ENCODE measurements around the gene ANXA9. TPM values are rescaled to one million over a fixed set of nuclear protein-coding genes. Genes with fewer than 3 reads are reported as not detected.

Gene ANXA9
- polyA plus RNA-seq, 1 donor (not counting 4 experiments of a cell fraction or from before 2014, with no cell fraction given): 0.76 TPM

- peaks cover 26% of the 10 kb centered on the region for H3K4me1 ChIP-seq (ENCODE audit: control insufficient read depth, extremely low read depth, insufficient read depth, low read length)
- peaks cover 0 to 4% of the 10 kb centered on the region in 2 experiments for H3K36me3 ChIP-seq (ENCODE audit: control insufficient read depth in 2 of 2, extremely low read depth in 1 of 2, insufficient read depth in 2 of 2, low read length in 2 of 2)
- H3K4me3 ChIP-seq (ENCODE audit: control insufficient read depth in 2 of 3, extremely low read depth in 1 of 3, insufficient read depth in 2 of 3, low read depth in 1 of 3, low read length in 3 of 3): no peak overlapping the region
- H4K20me1 ChIP-seq (ENCODE audit: control insufficient read depth, extremely low read depth, insufficient read depth, low read length): no peaks in the 10 kb centered on the region
- H3K27ac ChIP-seq (ENCODE audit: control insufficient read depth, insufficient read depth, low read length): no peak overlapping the region
- no peak for TF ChIP-seq EZH2 (IDR thresholded peaks at IDR 0.05; ENCODE audit: low read length)
- TF ChIP-seq CTCF (optimal IDR thresholded peaks at IDR 0.05 in 1 of 3, IDR thresholded peaks at IDR 0.05 in 1 of 3, conservative IDR thresholded peaks at IDR 0.05 in 1 of 3; ENCODE audit: extremely low read depth in 1 of 3, insufficient read depth in 2 of 3, low read length in 3 of 3): no peak
- H2AFZ ChIP-seq (ENCODE audit: control insufficient read depth, low read length): no peak overlapping the region
- dilution Hi-C loops (cut with MboI; ENCODE audit: extremely low pct_ligation_motif_present, low sequenced_read_pairs): no loop called here
- no peaks in the 10 kb centered on the region for H3K79me2 ChIP-seq (ENCODE audit: control insufficient read depth, insufficient read depth, low read length)
- H3K9me1 ChIP-seq (ENCODE audit: control insufficient read depth, extremely low read depth, insufficient read depth, low read length): peaks cover 2% of the 10 kb centered on the region
- no peaks in the 10 kb centered on the region for H3K27me3 ChIP-seq (ENCODE audit: control insufficient read depth, extremely low read depth, insufficient read depth, low read length)
- no peaks in the 10 kb centered on the region for H3K9me3 ChIP-seq (ENCODE audit: control insufficient read depth, low read depth, low read length)
- DNase-seq (ENCODE audit: low read depth, low spot score) (no peak), FAIRE-seq (no peak)
- H3K4me2 ChIP-seq (ENCODE audit: control insufficient read depth, extremely low read depth, insufficient read depth, low read depth, low read length): no peak overlapping the region
- H3K9ac ChIP-seq (ENCODE audit: control insufficient read depth, extremely low read depth, insufficient read depth, low read length): no peak overlapping the region
Observed at GRCh38 chr1:151011154-151011850, 29.2 kb downstream of the ANXA9 start.

GRCh38 chr1:151012684-151013471, 30.8 kb downstream of the ANXA9 start:
- H3K79me2 ChIP-seq (ENCODE audit: control insufficient read depth, insufficient read depth, low read length): no peaks in the 10 kb centered on the region
- no peak overlapping the region for H3K27ac ChIP-seq (ENCODE audit: control insufficient read depth, insufficient read depth, low read length)
- H3K9ac ChIP-seq (ENCODE audit: control insufficient read depth, extremely low read depth, insufficient read depth, low read length): no peak overlapping the region
- H3K4me2 ChIP-seq (ENCODE audit: control insufficient read depth, extremely low read depth, insufficient read depth, low read depth, low read length): no peak overlapping the region
- no peaks in the 10 kb centered on the region for H4K20me1 ChIP-seq (ENCODE audit: control insufficient read depth, extremely low read depth, insufficient read depth, low read length)
- TF ChIP-seq EZH2 (IDR thresholded peaks at IDR 0.05; ENCODE audit: low read length) (no peak), CTCF (optimal IDR thresholded peaks at IDR 0.05 in 1 of 3, IDR thresholded peaks at IDR 0.05 in 1 of 3, conservative IDR thresholded peaks at IDR 0.05 in 1 of 3; ENCODE audit: extremely low read depth in 1 of 3, insufficient read depth in 2 of 3, low read length in 3 of 3) (no peak)
- H3K4me1 ChIP-seq (ENCODE audit: control insufficient read depth, extremely low read depth, insufficient read depth, low read length): peaks cover 11% of the 10 kb centered on the region
- H2AFZ ChIP-seq (ENCODE audit: control insufficient read depth, low read length): no peak overlapping the region
- H3K9me3 ChIP-seq (ENCODE audit: control insufficient read depth, low read depth, low read length): no peaks in the 10 kb centered on the region
- no peaks in the 10 kb centered on the region for H3K27me3 ChIP-seq (ENCODE audit: control insufficient read depth, extremely low read depth, insufficient read depth, low read length)
- peaks cover 0 to 4% of the 10 kb centered on the region in 2 experiments for H3K36me3 ChIP-seq (ENCODE audit: control insufficient read depth in 2 of 2, extremely low read depth in 1 of 2, insufficient read depth in 2 of 2, low read length in 2 of 2)
- H3K4me3 ChIP-seq (ENCODE audit: control insufficient read depth in 2 of 3, extremely low read depth in 1 of 3, insufficient read depth in 2 of 3, low read depth in 1 of 3, low read length in 3 of 3): no peak overlapping the region
- FAIRE-seq (no peak), DNase-seq (ENCODE audit: low read depth, low spot score) (no peak)
- dilution Hi-C loops (cut with MboI; ENCODE audit: extremely low pct_ligation_motif_present, low sequenced_read_pairs): no loop called here
- peaks cover 2% of the 10 kb centered on the region for H3K9me1 ChIP-seq (ENCODE audit: control insufficient read depth, extremely low read depth, insufficient read depth, low read length)

Measured in keratinocyte (primary cell).